ENCODE results near the gene MORN1.

DNA sequence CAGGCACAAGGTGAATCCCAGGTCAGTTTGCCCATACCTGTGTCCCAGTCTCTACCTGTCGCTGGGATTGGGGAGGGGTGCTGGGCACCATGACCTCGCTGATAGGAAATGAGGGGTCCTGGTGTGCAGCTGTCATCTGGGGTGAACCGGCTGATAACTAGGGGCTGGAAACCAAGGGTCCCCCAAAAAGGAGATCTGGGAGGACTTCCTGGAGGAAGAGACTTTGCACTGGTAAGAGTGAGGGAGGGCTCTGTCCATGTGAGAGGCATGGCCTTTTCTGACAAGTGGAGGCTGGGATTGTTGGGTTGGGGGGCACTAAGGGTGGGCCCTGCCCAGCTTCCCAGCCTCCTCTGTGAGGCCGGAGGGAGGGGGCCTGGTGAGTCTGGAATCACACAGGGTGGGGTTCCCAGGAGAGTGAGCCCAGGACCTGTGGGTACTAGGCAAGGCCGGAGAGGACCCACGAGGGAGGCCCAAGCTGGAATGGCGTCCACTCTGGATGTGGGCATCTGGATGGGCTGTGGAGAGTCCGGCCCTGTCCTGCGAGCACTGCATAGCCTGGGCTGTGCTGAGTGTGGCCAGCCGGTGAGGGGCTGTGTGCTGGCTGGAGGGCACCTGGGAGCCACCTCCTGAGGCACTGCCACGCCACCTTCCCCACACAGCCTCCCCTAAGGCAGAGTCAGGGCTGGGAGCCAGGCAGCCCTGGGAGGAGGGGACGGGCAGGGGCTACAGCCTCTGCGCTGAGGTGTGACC lies 25.9 kb upstream of the MORN1 start:
- TF ChIP-seq YY1 (IDR thresholded peaks at IDR 0.05) (no peak), EGR1 (IDR thresholded peaks at IDR 0.05; ENCODE audit: low read depth in 2 of 2) (no peak), GABPA (IDR thresholded peaks at IDR 0.05 in 1 of 2, conservative IDR thresholded peaks at IDR 0.05 in 1 of 2) (no peak), ATF3 (IDR thresholded peaks at IDR 0.05) (no peak), MAX (IDR thresholded peaks at IDR 0.05) (no peak), SP1 (IDR thresholded peaks at IDR 0.05) (no peak), REST (IDR thresholded peaks at IDR 0.05) (no peak), ZBTB33 (IDR thresholded peaks at IDR 0.05) (no peak), TAF1 (conservative IDR thresholded peaks at IDR 0.05) (no peak), JUND (IDR thresholded peaks at IDR 0.05) (no peak), RAD21 (IDR thresholded peaks at IDR 0.05) (no peak), RXRA (IDR thresholded peaks at IDR 0.05) (no peak)
- TF ChIP-seq, protein P1, sequence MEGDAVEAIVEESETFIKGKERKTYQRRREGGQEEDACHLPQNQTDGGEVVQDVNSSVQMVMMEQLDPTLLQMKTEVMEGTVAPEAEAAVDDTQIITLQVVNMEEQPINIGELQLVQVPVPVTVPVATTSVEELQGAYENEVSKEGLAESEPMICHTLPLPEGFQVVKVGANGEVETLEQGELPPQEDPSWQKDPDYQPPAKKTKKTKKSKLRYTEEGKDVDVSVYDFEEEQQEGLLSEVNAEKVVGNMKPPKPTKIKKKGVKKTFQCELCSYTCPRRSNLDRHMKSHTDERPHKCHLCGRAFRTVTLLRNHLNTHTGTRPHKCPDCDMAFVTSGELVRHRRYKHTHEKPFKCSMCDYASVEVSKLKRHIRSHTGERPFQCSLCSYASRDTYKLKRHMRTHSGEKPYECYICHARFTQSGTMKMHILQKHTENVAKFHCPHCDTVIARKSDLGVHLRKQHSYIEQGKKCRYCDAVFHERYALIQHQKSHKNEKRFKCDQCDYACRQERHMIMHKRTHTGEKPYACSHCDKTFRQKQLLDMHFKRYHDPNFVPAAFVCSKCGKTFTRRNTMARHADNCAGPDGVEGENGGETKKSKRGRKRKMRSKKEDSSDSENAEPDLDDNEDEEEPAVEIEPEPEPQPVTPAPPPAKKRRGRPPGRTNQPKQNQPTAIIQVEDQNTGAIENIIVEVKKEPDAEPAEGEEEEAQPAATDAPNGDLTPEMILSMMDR (IDR thresholded peaks at IDR 0.05; ENCODE audit: low read depth, low read length, missing input control) = no peak

Measured in liver (tissue), 3 donors.